Renal cortical epithelial cell (primary cell): ENCODE data around the gene ICOSLG. TPM values are rescaled to one million over a fixed set of nuclear protein-coding genes. Genes with fewer than 3 reads are reported as not detected.
"Not testable (repeated sequence)": the region's sequence is repeated elsewhere in the genome, so short reads cannot be mapped to it uniquely, and the experiment has no call there.

Source experiments
- DNase-seq: peaks from one replicate; pipeline ENCODE4 v3.0.0-alpha.2; 2011; ENCODE audit warnings: low read depth
- total RNA-seq: library from RNA; depleted of rRNA; stranded (reverse); fragments of >200 nt; gene quantifications from 2 replicates; pipeline ENCODE4 v1.2.3, GENCODE V29; 2014

ICOSLG gene
- total RNA-seq, 1 donor from 2014 or later = 0.99 TPM

DNA sequence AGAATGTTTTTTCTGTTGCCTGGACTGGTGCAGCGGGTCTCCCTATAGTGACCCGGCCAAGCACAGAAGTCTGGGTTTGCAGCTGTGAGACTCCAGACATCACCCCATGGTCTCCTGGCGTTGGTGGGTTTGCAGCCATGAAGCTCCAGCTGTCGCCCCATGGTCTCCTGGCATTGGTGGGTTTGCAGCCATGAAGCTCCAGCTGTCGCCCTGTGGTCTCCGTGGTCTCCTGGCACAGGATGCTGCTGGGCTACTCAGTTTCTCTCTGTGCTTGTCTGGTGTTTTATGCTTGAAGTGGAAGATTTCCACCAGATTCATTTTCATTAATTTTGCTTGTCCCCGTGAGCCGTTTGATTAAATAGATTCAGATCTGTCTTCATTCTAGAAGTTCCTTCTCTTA, 58.5 kb downstream of the ICOSLG start:
- DNase-seq = not testable (repeated sequence)

DNA sequence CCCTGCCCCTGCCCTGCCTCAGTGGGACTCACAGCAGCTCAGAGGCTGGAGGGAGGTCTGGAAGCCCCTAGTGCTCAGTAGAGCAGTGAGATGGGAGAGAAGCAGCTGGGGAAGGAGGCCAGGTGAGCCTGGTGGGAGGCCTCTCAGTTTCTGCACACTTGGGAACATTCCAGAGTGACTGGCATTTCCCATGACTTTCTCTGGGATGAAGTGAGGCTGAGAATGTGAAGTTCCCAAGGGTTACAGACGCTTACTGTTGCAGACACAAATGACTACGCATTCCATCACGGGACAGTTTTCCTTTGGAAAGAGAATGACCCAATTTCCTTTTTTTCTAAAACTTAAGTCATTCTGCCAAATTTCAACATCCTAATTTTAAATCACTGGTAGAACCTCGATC, 59.2 kb downstream of the ICOSLG start:
- DNase-seq = not testable (repeated sequence)

DNA sequence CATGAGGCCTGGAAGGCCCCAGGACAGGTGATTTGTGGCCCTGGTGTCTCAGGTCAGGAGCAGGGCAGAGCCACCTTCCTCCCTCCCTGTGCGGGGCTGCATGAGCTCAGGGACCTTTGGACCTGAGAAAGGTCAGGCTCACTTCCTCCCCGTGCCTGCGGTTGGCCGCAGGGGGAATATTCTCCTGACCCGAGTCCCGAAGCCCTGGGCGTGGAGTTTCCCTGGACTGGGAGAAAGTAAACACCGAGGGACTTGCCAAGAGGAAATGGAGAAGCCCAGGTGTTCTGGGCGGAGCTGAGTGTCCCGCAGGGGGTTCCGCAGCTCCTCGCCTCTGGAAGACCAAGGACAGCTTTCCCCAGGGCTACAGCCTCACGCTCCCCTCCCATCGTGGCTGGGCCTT, 64.6 kb downstream of the ICOSLG start:
- not testable (repeated sequence) for DNase-seq

DNA sequence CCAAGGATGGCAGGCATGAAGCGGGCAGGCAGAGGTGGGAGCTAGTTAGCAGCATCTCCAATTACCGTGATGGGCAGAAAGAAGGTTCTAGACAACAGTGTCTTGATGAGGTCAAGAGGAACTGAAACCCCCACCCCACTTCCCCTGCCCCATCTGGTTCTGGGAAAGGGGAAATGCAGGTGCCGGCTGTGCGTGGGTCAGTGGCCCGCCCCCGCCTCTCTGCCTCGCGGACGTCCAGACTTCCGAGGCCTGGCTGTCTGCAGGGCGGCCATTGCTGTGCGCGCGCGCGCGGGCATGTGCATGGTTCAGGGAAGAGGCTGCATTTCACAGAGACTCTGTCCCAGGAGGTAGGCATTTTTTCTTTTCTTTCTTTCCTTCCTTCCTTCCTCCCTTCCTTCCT, 65.6 kb downstream of the ICOSLG start:
- DNase-seq = not testable (repeated sequence)

Other genes starting within 250 kb of the ICOSLG start
- gene TRAPPC10, start 228.6 kb downstream of the ICOSLG start, total RNA-seq = 26.9 and 31.3 TPM in 2 replicates
- gene PWP2, start 133.5 kb downstream of the ICOSLG start, total RNA-seq = 5.4 TPM in 1 of 2 replicates, not detected in the other
- 5.3 and 14.9 TPM in 2 replicates for gene GATD3, start 107.3 kb downstream of the ICOSLG start, total RNA-seq
- not detected in 2 replicates for gene DNMT3L, start 21.0 kb upstream of the ICOSLG start, total RNA-seq
- not detected in 2 replicates for gene AIRE, start 44.9 kb upstream of the ICOSLG start, total RNA-seq
- gene PFKL, start 59.1 kb upstream of the ICOSLG start, total RNA-seq = 173 and 250 TPM in 2 replicates
- gene CFAP410, start 98.4 kb upstream of the ICOSLG start, total RNA-seq = 7.6 and 13.0 TPM in 2 replicates
- gene TRPM2, start 112.7 kb upstream of the ICOSLG start, total RNA-seq = 0.52 and 1.4 TPM in 2 replicates
- 0.52 and 3.1 TPM in 2 replicates for gene LRRC3, start 214.6 kb upstream of the ICOSLG start, total RNA-seq